Activated CD4-positive, CD25-positive, alpha-beta regulatory T cell treated with anti-CD3 and anti-CD28 coated beads, Interleukin-2, amount 50 U/mL, for 16 hours (primary cell): ENCODE data around the gene FKTN.

Experiments
- DNase-seq: peaks from one replicate; pipeline ENCODE4 v3.0.0-alpha.2; 2020; ENCODE audit warnings: low read depth, low spot score

FKTN gene

GRCh38 chr9:105632807-105633206, 74.9 kb downstream of the FKTN start:
- DNase-seq, result no peak

- no peak for DNase-seq
Observed at GRCh38 chr9:105633411-105633810, 75.5 kb downstream of the FKTN start.

GRCh38 chr9:105636331-105636730, 78.4 kb downstream of the FKTN start:
- DNase-seq, result no peak

- DNase-seq, result no peak
Observed at GRCh38 chr9:105637787-105638395, 80.0 kb downstream of the FKTN start.

- no peak for DNase-seq
Observed at GRCh38 chr9:105639936-105640335, 82.0 kb downstream of the FKTN start.

GRCh38 chr9:105643795-105644194, 85.9 kb downstream of the FKTN start:
- no peak for DNase-seq

- no peak for DNase-seq
Observed at GRCh38 chr9:105646879-105647594, 89.1 kb downstream of the FKTN start.

- DNase-seq, result no peak
Observed at GRCh38 chr9:105647595-105648349, 89.8 kb downstream of the FKTN start.

- no peak for DNase-seq
Observed at GRCh38 chr9:105651806-105652205, 93.9 kb downstream of the FKTN start.

- no peak for DNase-seq
Observed at GRCh38 chr9:105656131-105656921, 98.4 kb downstream of the FKTN start.

- DNase-seq, result no peak
Observed at GRCh38 chr9:105658351-105658750, 100.4 kb downstream of the FKTN start.

- no peak for DNase-seq
Observed at GRCh38 chr9:105661011-105661410, 103.1 kb downstream of the FKTN start.

- no peak for DNase-seq
Observed at GRCh38 chr9:105662184-105663104, 104.5 kb downstream of the FKTN start, which contains the start of gene TAL2. TSS of gene TAL2 (plus strand) at chr9:105662457. CDS start at chr9:105662497, 40 bp downstream.

GRCh38 chr9:105663914-105664313, 106.0 kb downstream of the FKTN start:
- DNase-seq, result no peak

- DNase-seq, result no peak
Observed at GRCh38 chr9:105667867-105668266, 109.9 kb downstream of the FKTN start.

- DNase-seq, result no peak
Observed at GRCh38 chr9:105670315-105670714, 112.4 kb downstream of the FKTN start.

- no peak for DNase-seq
Observed at GRCh38 chr9:105670775-105671174, 112.8 kb downstream of the FKTN start.

GRCh38 chr9:105672711-105673234, 114.8 kb downstream of the FKTN start:
- no peak for DNase-seq

GRCh38 chr9:105673850-105674387, 116.0 kb downstream of the FKTN start:
- no peak for DNase-seq

- DNase-seq, result no peak
Observed at GRCh38 chr9:105676351-105676923, 118.5 kb downstream of the FKTN start.
